Karpas-422 (cell line): ENCODE results near the gene PRICKLE2. TPM values are rescaled to one million over a fixed set of nuclear protein-coding genes. Genes with fewer than 3 reads are reported as not detected.

Experiments used
- DNase-seq: peaks from one replicate; pipeline ENCODE4 v3.0.0-alpha.2; 2015
- H2AFZ ChIP-seq: fragments of 200-600 bp; sonication (generic); 2 replicates; pipeline ENCODE4 v1.6.1; 2014; ENCODE audit warnings: antibody characterized with exemption, low read length, mixed read lengths
- H3K27ac ChIP-seq: fragments of 200-600 bp; sonication (generic); 2 replicates; pipeline ENCODE4 v1.5.1; 2014; ENCODE audit warnings: mild to moderate bottlenecking, low read length, moderate library complexity
- H3K27me3 ChIP-seq: fragments of 200-600 bp; sonication (generic); 2 replicates; pipeline ENCODE4 v1.6.1; 2014; ENCODE audit warnings: low read length, mixed read lengths
- H3K36me3 ChIP-seq: fragments of 200-600 bp; sonication (generic); 2 replicates; pipeline ENCODE4 v1.6.1; 2014; ENCODE audit warnings: low read length, mixed read lengths; ENCODE audit not compliant: insufficient read depth
- H3K4me1 ChIP-seq: fragments of 200-600 bp; sonication (generic); 2 replicates; pipeline ENCODE4 v1.6.1; 2014; ENCODE audit warnings: mild to moderate bottlenecking, low read length, mixed read lengths
- H3K4me2 ChIP-seq: fragments of 200-600 bp; sonication (generic); 2 replicates; pipeline ENCODE4 v1.6.1; 2014; ENCODE audit warnings: low read length, low read depth, mild to moderate bottlenecking; ENCODE audit not compliant: poor library complexity, severe bottlenecking
- H3K4me3 ChIP-seq: fragments of 200-600 bp; sonication (generic); 2 replicates; pipeline ENCODE4 v1.5.1; 2014; ENCODE audit warnings: mild to moderate bottlenecking, antibody characterized with exemption, low read length, mixed read lengths
- H3K79me2 ChIP-seq: fragments of 200-600 bp; sonication (generic); 2 replicates; pipeline ENCODE4 v1.6.1; 2014; ENCODE audit warnings: mild to moderate bottlenecking, low read length, mixed read lengths
- H3K9ac ChIP-seq: fragments of 200-600 bp; sonication (generic); 2 replicates; pipeline ENCODE4 v1.6.0; 2014; ENCODE audit warnings: low read length
- H3K9me2 ChIP-seq: fragments of 200-600 bp; sonication (generic), shearing (Covaris generic); replicated peaks from 2 replicates; pipeline ENCODE4 v1.6.0; 2014; ENCODE audit warnings: mild to moderate bottlenecking, low read length, moderate library complexity; ENCODE audit not compliant: insufficient read depth
- H3K9me3 ChIP-seq: fragments of 300-700, 200-600 bp; sonication (generic); 2 replicates; pipeline ENCODE4 v1.6.1; 2014; ENCODE audit warnings: low read length, mixed read lengths
- H4K20me1 ChIP-seq: fragments of 200-600 bp; sonication (generic); 2 replicates; pipeline ENCODE4 v1.6.1; 2014; ENCODE audit warnings: mild to moderate bottlenecking, antibody characterized with exemption, low read length, low read depth; ENCODE audit not compliant: insufficient read depth
- total RNA-seq: library from RNA; depleted of rRNA; stranded (reverse); fragments of >200 nt; shearing (Covaris generic); gene quantifications from 2 replicates; pipeline ENCODE4 v1.2.3, GENCODE V29; 2014; ENCODE audit warnings: low replicate concordance

The PRICKLE2 gene
- total RNA-seq, 1 experiment from 2014 or later, result not detected

GRCh38 chr3:64240959-64241358, 15.7 kb upstream of the PRICKLE2 start:
- H3K9me3 ChIP-seq, result no peaks in the 10 kb centered on the region
- DNase-seq, result no peak
- no peaks in the 10 kb centered on the region for H3K9me2 ChIP-seq
- no peak overlapping the region for H3K4me3 ChIP-seq
- H3K79me2 ChIP-seq, result no peaks in the 10 kb centered on the region
- H3K4me2 ChIP-seq, result no peak overlapping the region
- no peak overlapping the region for H2AFZ ChIP-seq
- H4K20me1 ChIP-seq, result no peaks in the 10 kb centered on the region
- no peak overlapping the region for H3K9ac ChIP-seq
- H3K4me1 ChIP-seq, result no peaks in the 10 kb centered on the region
- H3K27me3 ChIP-seq, result no peaks in the 10 kb centered on the region
- H3K27ac ChIP-seq, result no peak overlapping the region
- no peaks in the 10 kb centered on the region for H3K36me3 ChIP-seq

- Histone ChIP-seq H3K4me3 (no peak overlapping the region), H4K20me1 (no peaks in the 10 kb centered on the region), H3K9ac (no peak overlapping the region), H3K4me1 (no peaks in the 10 kb centered on the region), H2AFZ (no peak overlapping the region), H3K9me3 (no peaks in the 10 kb centered on the region), H3K36me3 (no peaks in the 10 kb centered on the region), H3K9me2 (no peaks in the 10 kb centered on the region), H3K27me3 (no peaks in the 10 kb centered on the region), H3K4me2 (no peak overlapping the region), H3K27ac (no peak overlapping the region), H3K79me2 (no peaks in the 10 kb centered on the region)
- DNase-seq, result no peak
Observed at GRCh38 chr3:64240396-64240795, 15.1 kb upstream of the PRICKLE2 start.

GRCh38 chr3:64239841-64240240, 14.6 kb upstream of the PRICKLE2 start:
- H3K9me3 ChIP-seq, result no peaks in the 10 kb centered on the region
- DNase-seq, result no peak
- H4K20me1 ChIP-seq, result no peaks in the 10 kb centered on the region
- no peak overlapping the region for H3K4me3 ChIP-seq
- H3K4me1 ChIP-seq, result no peaks in the 10 kb centered on the region; the same call in 1 of the 2 replicates
- H3K27ac ChIP-seq, result no peak overlapping the region
- H3K9me2 ChIP-seq, result no peaks in the 10 kb centered on the region
- H3K36me3 ChIP-seq, result no peaks in the 10 kb centered on the region
- no peak overlapping the region for H2AFZ ChIP-seq
- H3K27me3 ChIP-seq, result no peaks in the 10 kb centered on the region
- no peaks in the 10 kb centered on the region for H3K79me2 ChIP-seq
- H3K9ac ChIP-seq, result no peak overlapping the region
- no peak overlapping the region for H3K4me2 ChIP-seq

GRCh38 chr3:64238971-64239667, 13.9 kb upstream of the PRICKLE2 start:
- Histone ChIP-seq H3K4me3 (no peak overlapping the region), H3K9me3 (no peaks in the 10 kb centered on the region), H3K27me3 (no peaks in the 10 kb centered on the region), H3K36me3 (no peaks in the 10 kb centered on the region), H2AFZ (no peak overlapping the region), H3K79me2 (no peaks in the 10 kb centered on the region), H4K20me1 (no peaks in the 10 kb centered on the region), H3K27ac (no peak overlapping the region), H3K9ac (no peak overlapping the region), H3K9me2 (no peaks in the 10 kb centered on the region), H3K4me2 (no peak overlapping the region), H3K4me1 (peaks cover 6% of the 10 kb centered on the region)
- no peak for DNase-seq

GRCh38 chr3:64237083-64237482, 11.8 kb upstream of the PRICKLE2 start:
- Histone ChIP-seq H3K27ac (no peak overlapping the region), H3K9me3 (no peaks in the 10 kb centered on the region), H4K20me1 (no peaks in the 10 kb centered on the region), H3K27me3 (no peaks in the 10 kb centered on the region), H3K4me2 (no peak overlapping the region), H3K79me2 (no peaks in the 10 kb centered on the region), H2AFZ (no peak overlapping the region), H3K4me1 (peaks cover 7% of the 10 kb centered on the region), H3K36me3 (no peaks in the 10 kb centered on the region), H3K9me2 (no peaks in the 10 kb centered on the region), H3K4me3 (no peak overlapping the region), H3K9ac (no peak overlapping the region)
- DNase-seq, result no peak

- Histone ChIP-seq H4K20me1 (no peaks in the 10 kb centered on the region), H2AFZ (no peak overlapping the region), H3K27me3 (no peaks in the 10 kb centered on the region), H3K36me3 (no peaks in the 10 kb centered on the region), H3K4me2 (no peak overlapping the region), H3K9me2 (no peaks in the 10 kb centered on the region), H3K4me1 (peaks cover 7% of the 10 kb centered on the region), H3K9ac (no peak overlapping the region), H3K79me2 (no peaks in the 10 kb centered on the region), H3K4me3 (no peak overlapping the region), H3K9me3 (no peaks in the 10 kb centered on the region), H3K27ac (no peak overlapping the region)
- no peak for DNase-seq
Observed at GRCh38 chr3:64235605-64236004, 10.3 kb upstream of the PRICKLE2 start.

- no peaks in the 10 kb centered on the region for H3K27me3 ChIP-seq
- H2AFZ ChIP-seq, result no peak overlapping the region
- H3K9ac ChIP-seq, result no peak overlapping the region
- H3K4me1 ChIP-seq, result peaks cover 7% of the 10 kb centered on the region
- no peaks in the 10 kb centered on the region for H4K20me1 ChIP-seq
- no peaks in the 10 kb centered on the region for H3K9me2 ChIP-seq
- DNase-seq, result peak; percentile 38
- no peaks in the 10 kb centered on the region for H3K36me3 ChIP-seq
- H3K79me2 ChIP-seq, result no peaks in the 10 kb centered on the region
- H3K4me2 ChIP-seq, result no peak overlapping the region
- H3K4me3 ChIP-seq, result no peak overlapping the region
- no peak overlapping the region for H3K27ac ChIP-seq
- H3K9me3 ChIP-seq, result no peaks in the 10 kb centered on the region
Observed at GRCh38 chr3:64234571-64234970, 9.3 kb upstream of the PRICKLE2 start.

- H3K4me1 ChIP-seq, result peaks cover 7% of the 10 kb centered on the region
- no peaks in the 10 kb centered on the region for H3K9me2 ChIP-seq
- H3K4me2 ChIP-seq, result no peak overlapping the region
- no peaks in the 10 kb centered on the region for H3K79me2 ChIP-seq
- no peaks in the 10 kb centered on the region for H4K20me1 ChIP-seq
- H3K27me3 ChIP-seq, result no peaks in the 10 kb centered on the region
- no peak overlapping the region for H3K27ac ChIP-seq
- no peak overlapping the region for H3K4me3 ChIP-seq
- no peak for DNase-seq
- H3K9me3 ChIP-seq, result no peaks in the 10 kb centered on the region
- no peak overlapping the region for H2AFZ ChIP-seq
- H3K36me3 ChIP-seq, result no peaks in the 10 kb centered on the region
- no peak overlapping the region for H3K9ac ChIP-seq
Observed at GRCh38 chr3:64232821-64233220, 7.6 kb upstream of the PRICKLE2 start.
